WTC11 (cell line): ENCODE results near the gene UQCRHL. TPM values are rescaled to one million over a fixed set of nuclear protein-coding genes. Genes with fewer than 3 reads are reported as not detected.
A peak's percentile ranks its signal among the peaks of the same experiment; 100 is the strongest.

Experiments used
- ATAC-seq: fragments of 200-7000 bp; cut with Tn5 transposase; 2 replicates; pipeline ENCODE4 v1.10.0; 2021; ENCODE audit warnings: mild to moderate bottlenecking, moderate library complexity
- CTCF ChIA-PET: fragments of 300-600 bp; sonication (Branson Sonifier 250); formaldehyde crosslinking; loops from one replicate; lab custom pipeline; 2021; ENCODE audit warnings: antibody characterized with exemption; lab: Charles Lee
- POLR2A ChIA-PET: fragments of 350-600 bp; sonication (Branson Sonifier 250); formaldehyde crosslinking; loops from one replicate; lab custom pipeline; 2021; ENCODE audit warnings: antibody characterized with exemption; lab: Charles Lee
- DNase-seq: peaks from one replicate; pipeline ENCODE4 v3.0.0; 2021; ENCODE audit warnings: low spot score
- H3K27ac Mint-ChIP-seq: 2 replicates; pipeline ENCODE4 v1.8.0; 2021; ENCODE audit warnings: mixed read lengths
- H3K27me3 Mint-ChIP-seq: 2 replicates; pipeline ENCODE4 v1.8.0; 2021; ENCODE audit warnings: low read depth, mild to moderate bottlenecking, moderate library complexity, mixed read lengths
- H3K36me3 Mint-ChIP-seq: 2 replicates; pipeline ENCODE4 v1.8.0; 2021; ENCODE audit warnings: mixed read lengths
- H3K4me1 Mint-ChIP-seq: 2 replicates; pipeline ENCODE4 v1.8.0; 2022; ENCODE audit warnings: mixed read lengths
- H3K4me3 Mint-ChIP-seq: 2 replicates; pipeline ENCODE4 v1.8.0; 2021; ENCODE audit warnings: mild to moderate bottlenecking, moderate library complexity, mixed read lengths
- H3K9me3 Mint-ChIP-seq: 2 replicates; pipeline ENCODE4 v1.8.0; 2021; ENCODE audit warnings: mixed read lengths
- EMX1 ChIP-seq: fragments of 250-450 bp; sonication (Bioruptor Pico); IDR thresholded peaks from 2 replicates; pipeline ENCODE4 v1.8.0; 2021; ENCODE audit warnings: mild to moderate bottlenecking
- FOXJ3 ChIP-seq: sonication (generic); formaldehyde crosslinking; IDR thresholded peaks from 2 replicates; pipeline ENCODE4 v1.9.0; 2021; ENCODE audit warnings: missing genetic modification reagents, mild to moderate bottlenecking, borderline replicate concordance
- FOXK1 ChIP-seq: sonication (generic); formaldehyde crosslinking; IDR thresholded peaks from 2 replicates; pipeline ENCODE4 v1.8.0; 2022; ENCODE audit warnings: mild to moderate bottlenecking, moderate library complexity, missing genetic modification reagents
- HMGA2 ChIP-seq: fragments of 250-450 bp; sonication (Bioruptor Pico); IDR thresholded peaks from 2 replicates; pipeline ENCODE4 v1.4.0; 2021; ENCODE audit warnings: mild to moderate bottlenecking, moderate library complexity
- HMGXB4 ChIP-seq: sonication (generic); formaldehyde crosslinking; IDR thresholded peaks from 2 replicates; pipeline ENCODE4 v1.8.1; 2023; ENCODE audit warnings: mild to moderate bottlenecking, moderate library complexity, missing genetic modification reagents
- MAX ChIP-seq: sonication (generic); formaldehyde crosslinking; IDR thresholded peaks from 2 replicates; pipeline ENCODE4 v1.8.0; 2022; ENCODE audit warnings: mild to moderate bottlenecking, missing genetic modification reagents
- MXD4 ChIP-seq: fragments of 250-450 bp; sonication (Bioruptor Pico); IDR thresholded peaks from 2 replicates; pipeline ENCODE4 v1.8.0; 2021; ENCODE audit warnings: mild to moderate bottlenecking, moderate library complexity, borderline replicate concordance
- MYBL2 ChIP-seq: sonication (generic); formaldehyde crosslinking; IDR thresholded peaks from 2 replicates; pipeline ENCODE4 v1.8.1; 2023; ENCODE audit warnings: mild to moderate bottlenecking, moderate library complexity, missing genetic modification reagents
- OVOL2 ChIP-seq: fragments of 250-450 bp; sonication (Bioruptor Pico); IDR thresholded peaks from 2 replicates; pipeline ENCODE4 v1.9.0; 2021; ENCODE audit warnings: mild to moderate bottlenecking, borderline replicate concordance
- SMAD4 ChIP-seq: sonication (generic); formaldehyde crosslinking; IDR thresholded peaks from 2 replicates; pipeline ENCODE4 v1.8.0; 2022; ENCODE audit warnings: mild to moderate bottlenecking, missing genetic modification reagents
- ZNF138 ChIP-seq: sonication (generic); formaldehyde crosslinking; conservative IDR thresholded peaks from 2 replicates; pipeline ENCODE4 v1.8.1; 2022; ENCODE audit warnings: mild to moderate bottlenecking, moderate library complexity, missing genetic modification reagents
- ZNF281 ChIP-seq: sonication (generic); formaldehyde crosslinking; IDR thresholded peaks from 2 replicates; pipeline ENCODE4 v1.8.0; 2023; ENCODE audit warnings: mild to moderate bottlenecking, missing genetic modification reagents
- total RNA-seq: library from RNA; stranded (reverse); gene quantifications from 3 replicates; pipeline ENCODE4 v1.2.3, GENCODE V29; 2021
- TF ChIP-seq, protein P1 (sequence below): fragments of 250-450 bp; sonication (Bioruptor Pico); IDR thresholded peaks from 2 replicates; pipeline ENCODE4 v1.8.0; 2021; ENCODE audit warnings: mild to moderate bottlenecking

The UQCRHL gene
- total RNA-seq, 1 experiment from 2014 or later, result 3.8 TPM

DNA sequence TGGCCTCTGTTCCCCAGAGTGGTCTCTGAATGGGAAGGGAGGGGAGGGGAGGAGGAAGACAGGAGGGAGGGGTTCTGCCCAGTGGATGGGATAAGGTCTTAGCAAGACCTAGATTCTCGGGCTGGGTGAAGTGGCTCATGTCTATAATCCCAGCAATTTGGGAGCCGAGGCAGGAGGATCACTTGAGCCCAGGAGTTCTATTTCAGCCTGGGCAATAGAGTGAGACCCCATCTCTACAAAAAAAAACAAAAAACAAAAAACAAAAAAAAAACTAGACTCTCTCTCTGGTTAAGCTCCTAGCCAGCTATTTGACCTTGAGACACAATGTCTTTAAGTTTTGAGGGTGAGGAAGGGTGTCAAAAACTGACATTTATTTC, 11.4 kb downstream of the UQCRHL start:
- Mint-ChIP-seq H3K27me3 (no peaks in the 10 kb centered on the region), H3K9me3 (no peaks in the 10 kb centered on the region), H3K4me3 (no peak overlapping the region), H3K36me3 (no peaks in the 10 kb centered on the region), H3K27ac (no peak overlapping the region), H3K4me1 (peaks cover 19% of the 10 kb centered on the region)
- DNase-seq (no peak), ATAC-seq (no peak)
- ChIA-PET CTCF (interaction anchor here (1.1 to 3.3 kb wide), 2 partner anchors 19 to 141 kb away, joined by 3 to 19 read pairs; no protein-coding TSS in a partner anchor), POLR2A (interaction anchor here (0.7 kb wide), 1 partner anchor 142 kb away, joined by 5 read pairs; no protein-coding TSS in a partner anchor)
- TF ChIP-seq HMGXB4 (no peak), HMGA2 (CRISPR knock-in tag) (no peak), MYBL2 (CRISPR knock-in tag) (no peak), MXD4 (CRISPR knock-in tag) (no peak), ZNF281 (CRISPR knock-in tag) (no peak), EMX1 (CRISPR knock-in tag) (no peak), OVOL2 (no peak), FOXK1 (CRISPR knock-in tag) (no peak), FOXJ3 (no peak), ZNF138 (CRISPR knock-in tag) (no peak)

DNA sequence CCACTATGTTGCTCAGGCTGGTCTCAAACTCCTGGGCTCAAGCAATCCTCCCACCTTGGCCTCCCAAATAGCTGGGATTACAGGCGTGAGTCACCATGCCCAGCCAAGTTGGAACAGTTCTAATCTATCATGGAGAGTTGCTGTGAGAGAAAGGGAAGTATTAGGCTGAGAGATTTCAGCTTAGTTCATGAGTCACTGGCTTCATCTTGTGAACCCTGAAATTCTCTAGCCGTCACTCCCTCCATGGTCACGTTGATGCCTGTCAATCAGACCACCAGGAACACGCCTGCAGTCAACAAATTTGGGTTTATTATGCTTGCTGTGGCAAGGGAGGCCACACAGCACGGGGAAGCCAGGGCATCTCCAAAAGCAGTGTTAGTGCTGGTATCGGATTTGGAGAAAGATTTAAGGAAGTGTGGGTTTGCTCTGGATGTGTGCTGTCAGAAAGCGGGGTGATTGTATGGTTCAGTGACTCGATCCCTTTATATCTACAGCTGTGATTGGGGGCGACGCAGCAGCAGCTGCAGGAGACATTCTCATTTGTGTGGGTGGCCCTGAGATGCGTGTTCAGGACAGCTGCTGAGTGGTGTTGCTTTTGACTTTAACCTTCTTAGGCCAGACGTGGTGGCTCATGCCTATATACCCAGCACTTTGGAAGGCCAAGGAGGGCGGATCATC, 18.7 kb downstream of the UQCRHL start:
- H3K4me3 Mint-ChIP-seq, result no peak overlapping the region
- ChIA-PET CTCF (interaction anchor here (0.9 to 1.2 kb wide), 4 partner anchors 15 to 149 kb away, joined by 3 to 5 read pairs (median 4); no protein-coding TSS in a partner anchor), POLR2A (interaction anchor here (0.5 to 0.8 kb wide), 3 partner anchors 14 to 144 kb away, joined by 5 to 9 read pairs (median 5); no protein-coding TSS in a partner anchor)
- ATAC-seq, result no peak
- DNase-seq, result no peak
- H3K27ac Mint-ChIP-seq, result peak overlapping the region; percentile 1; the same call in 1 of the 2 replicates
- H3K27me3 Mint-ChIP-seq, result no peaks in the 10 kb centered on the region
- no peaks in the 10 kb centered on the region for H3K9me3 Mint-ChIP-seq
- TF ChIP-seq SMAD4, result no peak
- H3K36me3 Mint-ChIP-seq, result peaks cover 9% of the 10 kb centered on the region
- H3K4me1 Mint-ChIP-seq, result no peaks in the 10 kb centered on the region; the same call in 1 of the 2 replicates

- no peaks in the 10 kb centered on the region for H3K4me1 Mint-ChIP-seq
- H3K27me3 Mint-ChIP-seq, result no peaks in the 10 kb centered on the region
- H3K27ac Mint-ChIP-seq, result 0 out of 2 replicates have a peak overlapping the region, but pooled peaks have one; percentile 33
- peaks cover 12% of the 10 kb centered on the region for H3K36me3 Mint-ChIP-seq
- ChIA-PET POLR2A (no interaction called here), CTCF (interaction anchor here (0.6 to 1.3 kb wide), 2 partner anchors 29 to 191 kb away, joined by 3 to 6 read pairs; no protein-coding TSS in a partner anchor)
- H3K9me3 Mint-ChIP-seq, result no peaks in the 10 kb centered on the region
- TF ChIP-seq MAX (CRISPR knock-in tag), result 0 out of 2 replicates have a peak, but pooled peaks have one; percentile 16
- TF ChIP-seq, protein P1, sequence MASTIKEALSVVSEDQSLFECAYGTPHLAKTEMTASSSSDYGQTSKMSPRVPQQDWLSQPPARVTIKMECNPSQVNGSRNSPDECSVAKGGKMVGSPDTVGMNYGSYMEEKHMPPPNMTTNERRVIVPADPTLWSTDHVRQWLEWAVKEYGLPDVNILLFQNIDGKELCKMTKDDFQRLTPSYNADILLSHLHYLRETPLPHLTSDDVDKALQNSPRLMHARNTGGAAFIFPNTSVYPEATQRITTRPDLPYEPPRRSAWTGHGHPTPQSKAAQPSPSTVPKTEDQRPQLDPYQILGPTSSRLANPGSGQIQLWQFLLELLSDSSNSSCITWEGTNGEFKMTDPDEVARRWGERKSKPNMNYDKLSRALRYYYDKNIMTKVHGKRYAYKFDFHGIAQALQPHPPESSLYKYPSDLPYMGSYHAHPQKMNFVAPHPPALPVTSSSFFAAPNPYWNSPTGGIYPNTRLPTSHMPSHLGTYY (CRISPR knock-in tag), result no peak
- DNase-seq, result no peak
- H3K4me3 Mint-ChIP-seq, result no peak overlapping the region
- ATAC-seq, result no peak
Measured at GRCh38 chr1:15786581-15786980, 20.9 kb downstream of the UQCRHL start.
